ENCODE measurements around the gene SP7. TPM values are rescaled to one million over a fixed set of nuclear protein-coding genes. Genes with fewer than 3 reads are reported as not detected.

The SP7 gene
- total RNA-seq (not detected), polyA plus RNA-seq (not detected)
- long read RNA-seq, donor 1, partial matches to known transcripts: 13 of 13 reads
- long read RNA-seq, donor 1, other reads (novel, unspliced or antisense): 0 of 13 reads
- long read RNA-seq, donor 2, partial matches to known transcripts: 213 of 299 reads
- long read RNA-seq, donor 2, other reads (novel, unspliced or antisense): 86 of 299 reads
- long read RNA-seq, donor 3, partial matches to known transcripts: 108 of 136 reads
- long read RNA-seq, donor 3, other reads (novel, unspliced or antisense): 28 of 136 reads
- long read RNA-seq, donor 4: 0 reads
- long read RNA-seq, donor 5: 0 reads
- long read RNA-seq, donor 6, partial matches to known transcripts: 354 of 385 reads
- long read RNA-seq, donor 6, other reads (novel, unspliced or antisense): 31 of 385 reads
- long read RNA-seq, donor 7, partial matches to known transcripts: 178 of 193 reads
- long read RNA-seq, donor 7, other reads (novel, unspliced or antisense): 15 of 193 reads
- long read RNA-seq, donor 8: 0 reads
- long read RNA-seq, donor 9: 0 reads
- long read RNA-seq, donor 10: 0 reads

- H3K4me1 ChIP-seq: no peaks in the 10 kb centered on the region
Measured at GRCh38 chr12:53336181-53336681, at the start of gene SP7. Gene SP7, minus strand, starts transcription at chr12:53336354. Its CDS starts 708 bp downstream, at chr12:53335646.

GRCh38 chr12:53383258-53383657 is 47.1 kb upstream of the SP7 start:
- Histone ChIP-seq H3K36me3 (peaks cover 31 to 61% (median 49%) of the 10 kb centered on the region in 4 donors), H3K27me3 (no peaks in the 10 kb centered on the region), H3K9me3 (no peaks in the 10 kb centered on the region), H3K27ac (peak overlapping the region in 4 of 5 donors; percentile 1 to 97 (median 52)), H3K4me3 (peak overlapping the region; percentile 12 to 56 (median 36)), H3K4me1 (peaks cover 72 to 85% (median 81%) of the 10 kb centered on the region in 4 donors)
- WGBS, 5 donors: 44 to 71% (median 52%) methylated on average over 2 of the region's 2 CpGs
- intact Hi-C loops (cut with DNase I; ENCODE audit: low total_unique reads): no loop called here
- TF ChIP-seq EP300 (IDR thresholded peaks at IDR 0.05): no peak
- no peak for TF ChIP-seq POLR2AphosphoS5 (IDR thresholded peaks at IDR 0.05)
- no peak for TF ChIP-seq POLR2A (IDR thresholded peaks at IDR 0.05)
- no peak for TF ChIP-seq CTCF (IDR thresholded peaks at IDR 0.05)
- DNase-seq: no peak

More at GRCh38 chr12:53336181-53336681, at the start of gene SP7:
- Histone ChIP-seq H3K9me3 (no peaks in the 10 kb centered on the region), H3K27me3 (peaks cover 0 to 79% (median 22%) of the 10 kb centered on the region in 3 donors), H3K36me3 (no peaks in the 10 kb centered on the region), H3K4me3 (no peak within 1 kb of the TSS), H3K27ac (no peak within 1 kb of the TSS)
- intact Hi-C loops (cut with DNase I; ENCODE audit: low total_unique reads): no loop called here
- TF ChIP-seq EP300 (IDR thresholded peaks at IDR 0.05) (no peak), POLR2AphosphoS5 (IDR thresholded peaks at IDR 0.05) (no peak), CTCF (IDR thresholded peaks at IDR 0.05) (no peak), POLR2A (IDR thresholded peaks at IDR 0.05) (no peak)
- DNase-seq: peak in 1 of 2 donors; percentile 45
- WGBS, 5 donors: 50 to 57% (median 53%) methylated on average over 15 of the region's 15 CpGs

- Histone ChIP-seq H3K36me3 (peaks cover 31 to 51% (median 46%) of the 10 kb centered on the region in 4 donors), H3K9me3 (no peaks in the 10 kb centered on the region), H3K4me1 (peaks cover 62 to 73% (median 72%) of the 10 kb centered on the region in 4 donors), H3K4me3 (peak overlapping the region; percentile 49 to 88 (median 68)), H3K27me3 (no peaks in the 10 kb centered on the region), H3K27ac (peak overlapping the region; percentile 40 to 100 (median 97))
- peak; percentile 57 to 68 for DNase-seq
- WGBS, 5 donors: 25 to 42% (median 30%) methylated on average over 9 of the region's 9 CpGs
- intact Hi-C loops (cut with DNase I; ENCODE audit: low total_unique reads): no loop called here
- TF ChIP-seq EP300 (IDR thresholded peaks at IDR 0.05) (no peak), POLR2A (IDR thresholded peaks at IDR 0.05) (no peak), CTCF (IDR thresholded peaks at IDR 0.05) (peak in 2 of 7 experiments; percentile 15 to 44), POLR2AphosphoS5 (IDR thresholded peaks at IDR 0.05) (peak in 1 of 3 donors; percentile 5)
Measured at GRCh38 chr12:53381731-53382630, 45.8 kb upstream of the SP7 start.
